ENCODE measurements around the gene PDHA1. TPM values are rescaled to one million over a fixed set of nuclear protein-coding genes. Genes with fewer than 3 reads are reported as not detected.

The PDHA1 gene
- total and polyA plus RNA-seq, 9 of the 15 experiments (the other 6 are each of a cell fraction or from before 2014, with no cell fraction given), result 352 to 882 (median 446) TPM

DNA sequence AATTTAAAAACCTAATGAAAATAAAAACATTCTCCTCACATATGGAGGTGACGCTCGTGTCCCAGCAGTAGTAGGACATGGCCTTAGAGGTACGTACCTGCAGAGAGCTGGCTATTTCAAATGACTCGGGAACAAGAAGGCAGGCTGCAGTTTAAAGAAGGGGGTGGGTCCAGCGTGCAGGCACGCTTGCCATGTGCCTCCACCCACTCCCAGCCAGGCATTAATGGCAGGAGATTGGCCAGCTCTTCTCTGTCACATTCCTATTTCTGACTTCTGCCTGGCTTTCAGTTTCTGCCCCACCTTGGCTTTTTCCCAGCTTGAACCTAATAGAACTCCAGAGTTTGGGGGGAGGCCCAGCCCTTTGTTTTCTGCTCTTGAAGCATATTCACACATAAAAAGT is 17.2 kb downstream of the PDHA1 start:
- no peak for TF ChIP-seq ZNF431 (CRISPR knock-in tag; IDR thresholded peaks at IDR 0.05)
- no peak for TF ChIP-seq ZNF239 (CRISPR knock-in tag; IDR thresholded peaks at IDR 0.05)
- TF ChIP-seq ZNF589 (CRISPR knock-in tag; IDR thresholded peaks at IDR 0.05; ENCODE audit: low read depth), result no peak
- TF ChIP-seq ETV5 (CRISPR knock-in tag; IDR thresholded peaks at IDR 0.05; ENCODE audit: low read depth), result no peak
- no peak for TF ChIP-seq MAX (CRISPR knock-in tag; IDR thresholded peaks at IDR 0.05)
- no peak for TF ChIP-seq PYGO2 (tag; IDR thresholded peaks at IDR 0.05)
- TF ChIP-seq ZNF232 (CRISPR knock-in tag; IDR thresholded peaks at IDR 0.05), result no peak
- no TSS peak for BruUV-seq (replicated peaks)
- ATAC-seq (no peak), DNase-seq (ENCODE audit: extremely low read depth in 1 of 4, low spot score in 3 of 4) (no peak), FAIRE-seq (no peak)
- Histone ChIP-seq H3K27ac (ENCODE audit: extremely low read depth, low read depth, low read length) (no peak overlapping the region), H3K4me2 (ENCODE audit: insufficient read depth, low read length) (no peak overlapping the region), H3K9ac (ENCODE audit: insufficient read depth in 1 of 2, low read depth in 2 of 2, low read length in 2 of 2) (no peak overlapping the region), H2AFZ (ENCODE audit: low read depth, low read length) (no peak overlapping the region), H3K4me3 (no peak overlapping the region), H3K36me3 (ENCODE audit: control insufficient read depth, insufficient read depth, low read length) (peaks cover 69% of the 10 kb centered on the region), H3K9me1 (ENCODE audit: control insufficient read depth, insufficient read depth, low read length) (no peaks in the 10 kb centered on the region), H3K79me2 (ENCODE audit: control insufficient read depth, insufficient read depth, low read length) (no peaks in the 10 kb centered on the region), H3K27me3 (ENCODE audit: control insufficient read depth in 2 of 2, insufficient read depth in 2 of 2, low read length in 2 of 2) (no peaks in the 10 kb centered on the region), H3K4me1 (replicated peaks in 1 of 2; ENCODE audit: control insufficient read depth in 2 of 2, insufficient read depth in 2 of 2, low read length in 2 of 2) (no peaks in the 10 kb centered on the region), H4K20me1 (replicated peaks; ENCODE audit: control insufficient read depth, insufficient read depth, low read length) (no peaks in the 10 kb centered on the region), H3K9me3 (replicated peaks; ENCODE audit: control insufficient read depth, insufficient read depth, low read depth, low read length) (no peaks in the 10 kb centered on the region)
- ChIA-PET POLR2A (no interaction called here), CTCF (ENCODE audit: low intra/inter-chr PET ratio) (no interaction called here)
- in situ Hi-C loops (cut with MboI) (no loop called here), intact Hi-C loops (cut with micrococcal nuclease) (no loop called here)
- 100% methylated on average over 4 of the region's 6 CpGs for WGBS (ENCODE audit: insufficient coverage, low coverage, missing lambda C conversion rate)

DNA sequence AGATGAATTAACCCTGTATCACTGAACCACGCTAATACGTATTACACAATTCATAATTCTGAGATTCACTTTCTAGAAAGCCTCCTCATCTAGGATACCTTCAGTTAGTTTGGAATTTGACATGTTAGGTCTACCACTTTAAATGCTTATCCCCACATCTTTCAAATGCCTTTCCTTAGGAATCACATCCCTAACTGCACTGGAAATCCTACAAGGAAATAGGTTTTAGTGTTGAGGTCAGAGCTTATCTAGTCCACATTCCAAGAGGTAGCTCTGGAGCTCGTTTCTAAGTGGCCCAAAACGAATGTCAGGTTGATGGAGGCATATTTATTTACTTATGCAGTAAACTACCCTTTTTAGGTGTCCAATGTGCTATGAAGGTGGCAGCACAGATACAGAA is 18.0 kb downstream of the PDHA1 start:
- no peak overlapping the region for H2AFZ ChIP-seq (ENCODE audit: low read depth, low read length)
- peaks cover 61% of the 10 kb centered on the region for H3K36me3 ChIP-seq (ENCODE audit: control insufficient read depth, insufficient read depth, low read length)
- ChIA-PET CTCF (ENCODE audit: low intra/inter-chr PET ratio) (no interaction called here), POLR2A (no interaction called here)
- H4K20me1 ChIP-seq (replicated peaks; ENCODE audit: control insufficient read depth, insufficient read depth, low read length), result no peaks in the 10 kb centered on the region
- in situ Hi-C loops (cut with MboI), result no loop called here
- H3K27ac ChIP-seq (ENCODE audit: extremely low read depth, low read depth, low read length), result no peak overlapping the region
- H3K27me3 ChIP-seq (ENCODE audit: control insufficient read depth in 2 of 2, insufficient read depth in 2 of 2, low read length in 2 of 2), result no peaks in the 10 kb centered on the region
- FAIRE-seq, result no peak
- no peak for DNase-seq (ENCODE audit: extremely low read depth in 1 of 4, low spot score in 3 of 4)
- no TSS peak for BruUV-seq (replicated peaks)
- no peak for ATAC-seq
- intact Hi-C loops (cut with micrococcal nuclease), result no loop called here
- H3K9me3 ChIP-seq (replicated peaks; ENCODE audit: control insufficient read depth, insufficient read depth, low read depth, low read length), result no peaks in the 10 kb centered on the region
- no peaks in the 10 kb centered on the region for H3K9me1 ChIP-seq (ENCODE audit: control insufficient read depth, insufficient read depth, low read length)
- no peaks in the 10 kb centered on the region for H3K79me2 ChIP-seq (ENCODE audit: control insufficient read depth, insufficient read depth, low read length)
- no peak overlapping the region for H3K4me3 ChIP-seq
- 71% methylated on average over 4 of the region's 4 CpGs for WGBS (ENCODE audit: insufficient coverage, low coverage, missing lambda C conversion rate)
- H3K9ac ChIP-seq (ENCODE audit: insufficient read depth in 1 of 2, low read depth in 2 of 2, low read length in 2 of 2), result no peak overlapping the region
- H3K4me2 ChIP-seq (ENCODE audit: insufficient read depth, low read length), result no peak overlapping the region
- no peaks in the 10 kb centered on the region for H3K4me1 ChIP-seq (replicated peaks in 1 of 2; ENCODE audit: control insufficient read depth in 2 of 2, insufficient read depth in 2 of 2, low read length in 2 of 2)
- TF ChIP-seq, protein P1, sequence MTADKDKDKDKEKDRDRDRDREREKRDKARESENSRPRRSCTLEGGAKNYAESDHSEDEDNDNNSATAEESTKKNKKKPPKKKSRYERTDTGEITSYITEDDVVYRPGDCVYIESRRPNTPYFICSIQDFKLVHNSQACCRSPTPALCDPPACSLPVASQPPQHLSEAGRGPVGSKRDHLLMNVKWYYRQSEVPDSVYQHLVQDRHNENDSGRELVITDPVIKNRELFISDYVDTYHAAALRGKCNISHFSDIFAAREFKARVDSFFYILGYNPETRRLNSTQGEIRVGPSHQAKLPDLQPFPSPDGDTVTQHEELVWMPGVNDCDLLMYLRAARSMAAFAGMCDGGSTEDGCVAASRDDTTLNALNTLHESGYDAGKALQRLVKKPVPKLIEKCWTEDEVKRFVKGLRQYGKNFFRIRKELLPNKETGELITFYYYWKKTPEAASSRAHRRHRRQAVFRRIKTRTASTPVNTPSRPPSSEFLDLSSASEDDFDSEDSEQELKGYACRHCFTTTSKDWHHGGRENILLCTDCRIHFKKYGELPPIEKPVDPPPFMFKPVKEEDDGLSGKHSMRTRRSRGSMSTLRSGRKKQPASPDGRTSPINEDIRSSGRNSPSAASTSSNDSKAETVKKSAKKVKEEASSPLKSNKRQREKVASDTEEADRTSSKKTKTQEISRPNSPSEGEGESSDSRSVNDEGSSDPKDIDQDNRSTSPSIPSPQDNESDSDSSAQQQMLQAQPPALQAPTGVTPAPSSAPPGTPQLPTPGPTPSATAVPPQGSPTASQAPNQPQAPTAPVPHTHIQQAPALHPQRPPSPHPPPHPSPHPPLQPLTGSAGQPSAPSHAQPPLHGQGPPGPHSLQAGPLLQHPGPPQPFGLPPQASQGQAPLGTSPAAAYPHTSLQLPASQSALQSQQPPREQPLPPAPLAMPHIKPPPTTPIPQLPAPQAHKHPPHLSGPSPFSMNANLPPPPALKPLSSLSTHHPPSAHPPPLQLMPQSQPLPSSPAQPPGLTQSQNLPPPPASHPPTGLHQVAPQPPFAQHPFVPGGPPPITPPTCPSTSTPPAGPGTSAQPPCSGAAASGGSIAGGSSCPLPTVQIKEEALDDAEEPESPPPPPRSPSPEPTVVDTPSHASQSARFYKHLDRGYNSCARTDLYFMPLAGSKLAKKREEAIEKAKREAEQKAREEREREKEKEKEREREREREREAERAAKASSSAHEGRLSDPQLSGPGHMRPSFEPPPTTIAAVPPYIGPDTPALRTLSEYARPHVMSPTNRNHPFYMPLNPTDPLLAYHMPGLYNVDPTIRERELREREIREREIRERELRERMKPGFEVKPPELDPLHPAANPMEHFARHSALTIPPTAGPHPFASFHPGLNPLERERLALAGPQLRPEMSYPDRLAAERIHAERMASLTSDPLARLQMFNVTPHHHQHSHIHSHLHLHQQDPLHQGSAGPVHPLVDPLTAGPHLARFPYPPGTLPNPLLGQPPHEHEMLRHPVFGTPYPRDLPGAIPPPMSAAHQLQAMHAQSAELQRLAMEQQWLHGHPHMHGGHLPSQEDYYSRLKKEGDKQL (CRISPR knock-in tag; IDR thresholded peaks at IDR 0.05; ENCODE audit: borderline replicate concordance), result no peak
- TF ChIP-seq RBFOX2 (IDR thresholded peaks at IDR 0.05; ENCODE audit: low read depth, low read length) (no peak), KDM2B (CRISPR knock-in tag; IDR thresholded peaks at IDR 0.05) (no peak), PCBP2 (IDR thresholded peaks at IDR 0.05; ENCODE audit: low read depth, low read length, poor library complexity, severe bottlenecking) (no peak)

Data from K562 (cell line).